DMS 273 (cell line): Measurements from ENCODE around the gene ZSWIM1.
"Not testable (repeated sequence)": the region's sequence is repeated elsewhere in the genome, so short reads cannot be mapped to it uniquely, and the experiment has no call there.

ENCODE experiments used
- DNase-seq: peaks from one replicate; lab custom pipeline; 2025; ENCODE audit not compliant: unreplicated experiment; lab: John Stamatoyannopoulos, UW

ZSWIM1 gene

DNA sequence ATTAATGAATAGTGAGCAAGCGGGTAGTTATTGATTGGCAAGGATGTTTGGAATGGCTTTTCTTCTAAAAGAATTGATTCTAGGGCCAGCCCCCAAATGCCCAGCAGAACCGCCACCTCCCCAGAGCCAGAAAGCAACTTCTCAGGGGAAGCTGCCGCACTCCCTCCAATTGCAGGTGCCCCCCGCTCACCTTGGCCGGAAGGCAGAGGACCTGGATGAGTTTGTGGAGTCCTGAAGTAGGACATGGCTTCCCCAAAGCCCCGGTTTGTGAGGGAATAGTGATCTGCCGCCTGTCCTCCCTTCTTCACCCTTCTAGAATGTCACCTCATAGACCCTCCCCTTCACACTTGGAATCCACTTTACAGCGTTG lies 6.3 kb downstream of the ZSWIM1 start, which contains the start of gene SPATA25:
SPATA25 (minus strand) TSS at position 277 of the 370 bp plus-strand sequence; CDS start at position 245, 32 bp downstream.
- no peak for DNase-seq

DNA sequence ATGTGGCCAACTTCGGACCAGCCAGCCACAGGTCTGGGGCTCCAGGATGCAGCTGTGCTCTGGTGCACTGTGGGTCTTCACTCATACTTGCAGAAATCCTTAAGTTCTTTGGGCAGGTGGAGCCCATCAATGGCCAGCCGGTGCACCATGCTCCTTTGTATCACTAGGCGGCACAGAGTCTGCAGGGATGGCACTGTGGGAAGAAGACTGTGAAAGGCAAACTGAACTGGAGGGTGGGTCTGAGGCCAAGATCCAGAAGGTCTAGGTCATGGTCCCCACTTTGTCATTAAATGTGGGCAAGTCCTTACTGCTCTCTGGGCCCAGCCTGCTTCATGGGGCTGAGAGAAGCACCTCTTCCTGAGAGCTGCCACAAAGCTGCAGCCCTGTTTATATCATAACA lies 7.7 kb downstream of the ZSWIM1 start:
- DNase-seq, result no peak

- DNase-seq, result peak; percentile 69
These were observed 9.3 kb downstream of the ZSWIM1 start for GRCh38 chr20:45890077-45890984.

DNA sequence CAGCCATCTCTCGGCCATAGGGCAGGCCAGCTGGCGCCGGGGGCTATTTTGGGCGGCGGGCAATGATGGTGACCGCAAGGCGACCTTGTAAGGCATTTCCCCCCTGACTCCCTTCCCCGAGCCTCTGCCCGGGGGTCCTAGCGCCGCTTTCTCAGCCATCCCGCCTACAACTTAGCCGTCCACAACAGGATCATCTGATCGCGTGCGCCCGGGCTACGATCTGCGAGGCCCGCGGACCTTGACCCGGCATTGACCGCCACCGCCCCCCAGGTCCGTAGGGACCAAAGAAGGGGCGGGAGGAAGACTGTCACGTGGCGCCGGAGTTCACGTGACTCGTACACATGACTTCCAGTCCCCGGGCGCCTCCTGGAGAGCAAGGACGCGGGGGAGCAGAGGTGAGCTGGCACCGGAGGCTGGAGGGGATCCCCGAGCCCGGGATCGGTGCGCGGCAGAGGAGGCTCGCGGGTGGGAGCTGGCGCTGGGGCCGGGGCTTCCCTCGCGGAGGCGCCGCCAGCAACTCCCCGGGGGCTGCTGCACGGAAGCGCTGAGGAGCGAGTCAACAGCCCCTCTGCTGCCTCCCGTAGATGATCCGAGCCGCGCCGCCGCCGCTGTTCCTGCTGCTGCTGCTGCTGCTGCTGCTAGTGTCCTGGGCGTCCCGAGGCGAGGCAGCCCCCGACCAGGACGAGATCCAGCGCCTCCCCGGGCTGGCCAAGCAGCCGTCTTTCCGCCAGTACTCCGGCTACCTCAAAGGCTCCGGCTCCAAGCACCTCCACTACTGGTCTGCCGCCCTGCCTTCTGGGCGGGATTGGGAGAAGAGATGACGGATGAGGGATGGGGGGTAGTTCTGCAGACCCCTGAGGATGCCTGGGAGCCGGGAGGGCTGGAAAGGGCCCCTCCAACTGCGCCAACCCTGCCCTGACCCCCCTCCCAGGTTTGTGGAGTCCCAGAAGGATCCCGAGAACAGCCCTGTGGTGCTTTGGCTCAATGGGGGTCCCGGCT lies 10.3 kb downstream of the ZSWIM1 start, which contains the start of the genes CTSA and NEURL2:
CTSA (plus strand) TSS at position 351 of the 999 bp plus-strand sequence; CDS start at position 585, 234 bp downstream.
NEURL2 (minus strand) TSS at position 224 of the 999 bp plus-strand sequence; CDS start at position 7, 217 bp downstream.
- peak; percentile 96 for DNase-seq

GRCh38 chr20:45892049-45892825 lies 11.2 kb downstream of the ZSWIM1 start:
- DNase-seq, result peak; percentile 56

GRCh38 chr20:45892828-45893500 lies 11.9 kb downstream of the ZSWIM1 start:
- DNase-seq, result no peak

GRCh38 chr20:45893831-45894230 lies 12.8 kb downstream of the ZSWIM1 start:
- no peak for DNase-seq

- DNase-seq, result no peak
These were observed 13.8 kb downstream of the ZSWIM1 start for GRCh38 chr20:45894797-45895196.

- no peak for DNase-seq
These were observed 15.7 kb downstream of the ZSWIM1 start for GRCh38 chr20:45896641-45897161.

DNA sequence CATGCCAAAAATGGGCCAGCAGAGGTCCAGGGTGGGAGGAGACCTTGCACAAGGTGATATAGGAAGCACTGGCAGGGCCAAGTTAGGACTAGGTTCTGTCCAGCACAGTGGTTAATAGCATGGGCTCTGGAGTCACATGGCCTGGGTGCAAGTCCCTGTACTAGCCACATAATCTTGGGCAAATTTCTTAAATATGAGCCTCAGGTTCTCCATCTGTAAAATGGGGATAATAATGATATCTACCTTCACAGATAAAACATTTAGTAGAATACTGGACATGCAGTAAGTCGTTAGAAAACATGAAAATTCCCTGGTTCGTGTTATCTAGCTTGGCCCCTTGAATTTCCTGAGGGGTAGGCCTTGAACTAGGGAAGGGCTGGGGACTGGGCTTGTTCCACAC lies 16.3 kb downstream of the ZSWIM1 start:
- DNase-seq, result no peak

- no peak for DNase-seq
These were observed 16.7 kb downstream of the ZSWIM1 start for GRCh38 chr20:45897692-45898091.

DNA sequence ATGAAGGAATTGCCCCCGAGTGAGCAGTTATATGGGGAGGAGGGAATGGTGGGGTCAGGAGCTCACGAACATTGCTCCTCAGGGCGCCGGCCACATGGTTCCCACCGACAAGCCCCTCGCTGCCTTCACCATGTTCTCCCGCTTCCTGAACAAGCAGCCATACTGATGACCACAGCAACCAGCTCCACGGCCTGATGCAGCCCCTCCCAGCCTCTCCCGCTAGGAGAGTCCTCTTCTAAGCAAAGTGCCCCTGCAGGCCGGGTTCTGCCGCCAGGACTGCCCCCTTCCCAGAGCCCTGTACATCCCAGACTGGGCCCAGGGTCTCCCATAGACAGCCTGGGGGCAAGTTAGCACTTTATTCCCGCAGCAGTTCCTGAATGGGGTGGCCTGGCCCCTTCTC lies 17.3 kb downstream of the ZSWIM1 start:
- no peak for DNase-seq

- no peak for DNase-seq
These were observed 18.2 kb downstream of the ZSWIM1 start for GRCh38 chr20:45899046-45899835.

- not testable (repeated sequence) for DNase-seq
These were observed 20.3 kb downstream of the ZSWIM1 start for GRCh38 chr20:45901332-45901731.

DNA sequence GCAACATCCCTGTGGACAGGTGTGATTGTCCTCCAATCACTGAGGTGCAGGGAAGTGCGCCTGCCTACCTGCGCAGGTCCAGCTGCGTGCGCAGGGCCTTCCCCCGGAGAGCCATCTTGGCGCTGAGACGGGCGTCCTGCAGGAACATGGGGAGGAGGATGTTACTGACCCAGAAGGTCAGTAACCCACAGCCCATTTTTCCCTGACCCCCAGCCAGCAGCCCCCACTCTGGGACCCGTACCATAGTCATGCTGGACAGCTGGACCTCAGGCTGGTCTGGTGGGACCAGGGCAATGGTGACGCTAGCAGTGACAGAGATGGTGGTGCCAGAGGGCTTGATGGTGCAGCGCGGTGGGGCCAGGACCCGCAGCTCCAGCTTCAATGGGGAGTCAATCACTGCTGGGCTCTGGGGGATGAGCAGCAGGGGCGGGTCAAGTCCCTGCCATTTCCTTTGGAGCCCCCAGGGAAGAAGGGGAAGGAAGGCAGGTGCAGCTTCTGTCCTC lies 21.2 kb downstream of the ZSWIM1 start:
- DNase-seq, result no peak

DNA sequence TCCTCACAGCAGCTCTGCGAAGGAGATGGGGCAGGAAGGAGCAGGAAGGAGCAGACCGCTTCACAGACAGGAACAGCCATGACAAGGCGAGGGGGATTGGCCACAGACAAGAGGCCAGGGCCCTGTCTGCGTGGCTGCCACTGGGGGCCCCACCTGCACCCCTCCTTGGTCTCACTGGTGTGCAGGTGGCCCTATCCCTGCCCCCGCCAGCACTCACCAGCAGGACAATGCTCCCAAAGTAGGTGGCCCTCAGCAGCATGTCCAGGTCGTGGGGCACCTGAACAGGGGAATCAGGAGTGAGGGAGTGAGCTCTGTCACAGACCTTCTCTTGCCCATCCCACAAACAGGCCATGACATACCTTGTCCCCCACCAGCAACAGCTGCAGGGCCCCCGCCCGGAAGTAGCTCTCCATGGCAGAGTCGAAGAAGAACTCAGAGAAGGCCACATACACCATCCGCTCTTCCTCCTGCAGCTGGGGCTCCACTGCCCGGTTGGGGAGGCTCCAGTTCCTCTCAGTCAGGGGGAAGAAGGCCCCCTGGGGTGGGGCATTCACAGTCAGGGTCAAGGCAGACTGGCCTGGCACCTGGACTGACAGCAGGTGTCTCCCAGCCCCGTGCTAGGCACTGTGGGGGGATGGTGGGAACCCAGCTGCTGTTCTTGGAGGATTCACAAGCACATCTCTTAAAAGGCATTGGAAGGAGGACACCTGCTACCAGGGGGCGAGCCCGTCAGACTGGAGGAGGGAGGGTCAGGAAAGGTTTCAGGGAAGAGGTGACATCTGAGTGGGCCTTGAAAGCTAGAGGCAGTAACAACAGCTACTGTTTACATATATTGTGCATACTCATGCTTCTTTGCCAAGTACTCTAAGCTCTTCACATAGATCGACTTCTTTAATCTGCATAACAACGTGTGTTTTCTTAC lies 23.8 kb downstream of the ZSWIM1 start:
- no peak for DNase-seq

- no peak for DNase-seq
These were observed 24.6 kb downstream of the ZSWIM1 start for GRCh38 chr20:45905505-45906079.
